ENCODE data around the gene MYMX.

DNA sequence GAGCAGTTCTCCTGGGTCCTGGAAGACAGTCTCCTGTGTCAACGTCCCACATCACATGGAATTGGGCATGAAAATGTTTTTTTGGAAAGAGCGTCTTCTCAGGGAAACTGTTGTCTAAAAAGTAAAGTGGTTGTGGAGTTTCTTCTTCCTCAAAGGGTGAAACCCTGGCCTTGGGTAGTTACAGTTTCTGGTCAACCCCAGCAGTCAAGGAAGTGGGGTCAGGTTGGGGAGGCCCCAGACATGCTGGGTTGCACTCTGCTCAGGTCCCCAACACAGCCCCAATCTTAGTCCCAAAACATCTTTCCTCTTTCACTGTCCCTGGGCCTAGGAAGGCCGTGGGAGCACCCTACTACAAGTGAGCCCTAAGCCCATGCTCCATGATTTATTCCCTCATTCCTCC lies 49.6 kb downstream of the MYMX start:
- TF ChIP-seq, protein P1, sequence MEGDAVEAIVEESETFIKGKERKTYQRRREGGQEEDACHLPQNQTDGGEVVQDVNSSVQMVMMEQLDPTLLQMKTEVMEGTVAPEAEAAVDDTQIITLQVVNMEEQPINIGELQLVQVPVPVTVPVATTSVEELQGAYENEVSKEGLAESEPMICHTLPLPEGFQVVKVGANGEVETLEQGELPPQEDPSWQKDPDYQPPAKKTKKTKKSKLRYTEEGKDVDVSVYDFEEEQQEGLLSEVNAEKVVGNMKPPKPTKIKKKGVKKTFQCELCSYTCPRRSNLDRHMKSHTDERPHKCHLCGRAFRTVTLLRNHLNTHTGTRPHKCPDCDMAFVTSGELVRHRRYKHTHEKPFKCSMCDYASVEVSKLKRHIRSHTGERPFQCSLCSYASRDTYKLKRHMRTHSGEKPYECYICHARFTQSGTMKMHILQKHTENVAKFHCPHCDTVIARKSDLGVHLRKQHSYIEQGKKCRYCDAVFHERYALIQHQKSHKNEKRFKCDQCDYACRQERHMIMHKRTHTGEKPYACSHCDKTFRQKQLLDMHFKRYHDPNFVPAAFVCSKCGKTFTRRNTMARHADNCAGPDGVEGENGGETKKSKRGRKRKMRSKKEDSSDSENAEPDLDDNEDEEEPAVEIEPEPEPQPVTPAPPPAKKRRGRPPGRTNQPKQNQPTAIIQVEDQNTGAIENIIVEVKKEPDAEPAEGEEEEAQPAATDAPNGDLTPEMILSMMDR (IDR thresholded peaks at IDR 0.05) = no peak
- no peak for TF ChIP-seq POLR2A (IDR thresholded peaks at IDR 0.05)

All from right lobe of liver (tissue), 4 donors.